ENCODE measurements around the gene SORBS2.
"Not testable (repeated sequence)": the region's sequence is repeated elsewhere in the genome, so short reads cannot be mapped to it uniquely, and the experiment has no call there.

The SORBS2 gene

DNA sequence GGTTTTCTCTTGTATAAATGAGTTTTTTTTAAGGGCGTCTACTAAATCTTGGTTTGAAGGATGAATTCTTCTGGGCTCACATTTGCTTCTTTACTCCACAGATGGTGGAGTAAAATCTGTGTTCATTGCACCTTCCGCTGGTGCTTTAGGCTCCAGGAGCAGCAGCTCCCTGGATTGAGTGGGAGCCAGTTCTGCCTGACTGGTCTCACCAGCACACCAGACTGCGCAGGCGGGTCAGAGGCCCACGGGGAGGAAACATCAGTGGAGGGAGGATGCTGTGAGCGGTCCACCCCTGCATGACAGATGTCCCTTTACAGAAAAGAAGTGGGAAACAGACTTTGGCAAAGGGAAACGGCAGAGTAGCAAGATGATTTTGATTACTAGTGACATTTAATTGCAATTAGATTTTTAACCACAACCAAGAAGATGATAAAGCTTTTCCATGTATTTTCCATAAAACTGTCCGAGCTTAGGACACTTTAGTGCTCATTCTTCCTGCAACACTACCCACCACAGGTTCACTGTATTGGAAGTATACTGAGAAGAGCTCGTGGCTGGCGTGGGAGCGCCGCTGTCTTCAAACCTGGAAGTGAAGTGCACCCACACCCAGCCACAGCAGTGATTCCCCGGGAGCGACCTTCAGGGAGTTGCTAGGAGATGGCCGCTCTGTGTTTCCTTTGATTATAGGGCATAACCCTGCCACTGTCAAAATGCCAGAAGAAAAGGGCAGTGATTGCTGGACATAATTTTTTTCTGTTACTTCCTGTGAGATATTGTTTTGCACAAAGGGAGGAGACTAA is 95.2 kb downstream of the SORBS2 start:
- in situ Hi-C loops (cut with MboI; ENCODE audit: low sequenced_read_pairs), result no loop called here

DNA sequence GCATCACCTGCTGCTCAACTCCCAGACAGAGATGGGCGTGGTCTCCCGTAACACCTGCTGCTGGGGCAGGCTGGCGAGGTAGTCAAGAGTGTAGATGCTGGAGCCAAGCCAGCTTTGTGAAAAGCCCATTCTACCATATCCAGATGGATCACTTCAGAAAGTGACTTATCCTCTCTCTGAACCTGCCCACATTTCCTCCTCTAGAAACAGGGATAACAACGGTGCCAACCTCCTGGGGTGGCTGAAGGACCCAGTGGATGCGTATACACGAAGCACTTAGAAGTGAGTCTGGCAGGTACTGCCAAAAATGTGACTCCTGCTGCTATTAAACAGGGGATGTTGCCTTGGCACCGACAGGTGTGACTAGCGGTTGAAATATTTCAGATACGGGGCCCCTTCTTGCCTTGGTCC is 95.8 kb downstream of the SORBS2 start:
- in situ Hi-C loops (cut with MboI; ENCODE audit: low sequenced_read_pairs), result no loop called here

DNA sequence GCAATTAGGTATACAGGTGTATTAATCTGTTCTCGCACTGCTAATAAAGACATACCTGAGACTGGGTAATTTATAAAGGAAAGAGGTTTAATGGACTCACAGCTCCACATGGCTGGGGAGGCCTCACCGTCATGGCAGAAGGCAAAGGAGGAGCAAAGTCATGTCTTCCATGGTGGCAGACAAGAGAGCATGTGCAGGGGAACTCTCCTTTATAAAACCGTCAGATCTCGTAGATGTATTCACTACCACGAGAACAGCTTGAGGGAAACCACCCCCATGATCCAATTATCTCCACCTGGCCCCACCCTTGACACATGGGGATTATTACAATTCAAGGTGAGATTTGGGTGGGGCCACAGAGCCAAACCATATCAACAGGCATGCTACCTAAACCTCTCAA is 97.5 kb downstream of the SORBS2 start:
- in situ Hi-C loops (cut with MboI; ENCODE audit: low sequenced_read_pairs), result not testable (repeated sequence)

DNA sequence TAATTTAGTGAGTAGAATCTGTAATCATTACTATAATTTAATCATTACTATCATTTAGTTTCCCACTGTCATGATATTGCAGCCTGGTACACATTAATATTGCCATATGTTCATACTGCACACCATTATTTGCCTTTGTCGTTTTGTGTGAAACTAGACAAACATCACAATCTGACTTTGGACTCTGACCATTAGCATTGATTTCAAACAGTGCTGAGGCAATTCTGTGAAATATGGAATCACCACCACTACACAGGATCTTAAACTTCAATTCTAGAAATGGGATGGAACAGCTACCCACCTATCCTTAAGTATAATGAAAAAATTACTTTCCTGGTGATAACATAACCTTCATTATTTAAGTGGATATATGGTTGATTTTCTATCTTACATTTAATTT is 98.3 kb downstream of the SORBS2 start:
- in situ Hi-C loops (cut with MboI; ENCODE audit: low sequenced_read_pairs), result no loop called here

DNA sequence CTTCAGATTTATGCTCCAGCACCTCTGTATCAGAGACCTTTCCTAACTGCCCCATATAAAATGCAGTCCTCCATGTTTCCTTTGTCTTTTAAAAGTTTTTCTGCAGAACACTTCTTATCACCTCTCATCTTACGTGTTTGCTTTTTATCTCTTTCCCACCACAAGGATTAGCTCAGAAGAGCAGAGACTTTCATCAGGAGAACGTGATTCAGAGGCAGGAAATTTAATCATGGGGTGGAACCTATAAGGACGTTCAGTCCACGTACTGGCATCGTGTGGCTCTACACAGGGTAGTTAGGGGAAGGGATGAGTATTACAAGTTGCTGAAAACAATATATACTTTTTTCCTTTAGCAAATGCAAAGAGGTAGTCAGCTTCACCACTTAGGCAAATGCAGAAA is 98.7 kb downstream of the SORBS2 start:
- in situ Hi-C loops (cut with MboI; ENCODE audit: low sequenced_read_pairs), result no loop called here

DNA sequence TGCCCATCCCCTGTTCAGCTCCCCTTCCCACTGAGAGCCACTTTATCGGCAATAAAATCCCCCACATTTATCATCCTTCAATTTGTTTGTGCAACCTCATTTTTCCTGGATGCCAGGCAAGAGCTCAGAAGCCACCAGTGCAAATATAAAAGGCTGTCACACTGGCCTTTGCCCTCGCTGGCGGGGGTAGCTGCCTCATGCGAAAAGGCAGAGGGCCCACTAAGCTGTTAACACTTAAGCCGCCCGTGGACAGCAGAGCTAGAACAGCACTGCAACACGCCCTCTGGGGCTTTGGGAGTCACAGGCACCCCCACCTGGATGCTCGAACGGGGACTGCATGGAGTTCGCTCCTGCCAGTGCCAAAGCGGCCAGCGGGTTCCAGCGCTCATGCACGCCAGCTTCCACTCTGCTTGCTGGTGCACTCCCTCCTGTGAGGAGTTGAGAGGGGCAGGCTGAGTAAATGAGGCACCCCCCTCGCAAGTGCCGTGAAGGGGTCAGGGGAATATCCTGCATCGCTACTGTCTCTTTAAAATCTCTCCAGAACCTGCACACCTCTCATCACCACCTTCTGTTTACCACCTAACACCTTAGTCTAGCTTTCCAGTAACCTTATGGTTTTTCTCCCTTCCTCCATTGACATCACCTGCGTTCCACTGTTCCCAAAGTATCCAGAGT is 99.5 kb downstream of the SORBS2 start:
- in situ Hi-C loops (cut with MboI; ENCODE audit: low sequenced_read_pairs), result no loop called here

DNA sequence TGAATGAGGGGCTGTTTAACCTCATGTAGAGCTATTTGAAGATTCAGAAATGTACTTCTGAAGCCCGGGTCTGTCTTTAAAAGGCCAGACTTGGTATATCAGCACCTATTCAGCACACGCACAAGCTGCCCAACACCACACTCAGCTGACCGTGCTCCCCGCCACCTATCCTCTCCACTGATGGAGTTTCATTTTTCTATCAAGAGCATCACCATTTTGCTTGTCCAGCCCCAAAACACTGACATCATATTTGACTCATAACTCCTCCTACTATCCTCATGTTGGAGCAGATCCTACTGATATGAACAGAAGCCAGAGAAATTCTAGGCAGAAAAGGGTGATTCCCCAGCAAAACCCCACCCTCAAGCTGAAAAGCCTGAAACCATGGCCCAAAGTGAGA is 100.3 kb downstream of the SORBS2 start:
- in situ Hi-C loops (cut with MboI; ENCODE audit: low sequenced_read_pairs), result no loop called here

DNA sequence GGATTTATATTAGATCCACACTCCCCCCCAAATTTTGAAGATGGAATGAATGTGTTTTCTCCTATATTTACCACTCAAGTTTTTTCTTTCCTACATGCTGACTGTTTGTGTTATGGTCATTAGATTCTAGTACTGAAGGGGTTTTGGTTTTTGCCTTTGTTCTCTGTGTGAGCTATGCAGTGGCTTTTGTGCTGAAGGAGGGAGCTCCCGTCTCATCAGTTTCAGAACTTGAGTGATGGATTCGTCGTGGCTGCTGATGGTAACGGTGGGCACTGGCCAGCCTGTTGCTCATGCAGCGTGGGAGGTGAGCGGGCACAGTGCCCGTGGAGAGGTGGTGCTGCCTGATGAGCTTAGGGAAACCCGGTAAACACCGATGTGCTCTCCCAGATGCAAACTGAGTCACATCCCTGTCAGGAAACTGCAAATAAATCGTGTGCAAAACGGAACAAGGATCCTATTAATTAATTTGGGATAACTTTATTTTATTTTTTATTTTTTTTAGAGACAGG is 101.5 kb downstream of the SORBS2 start:
- in situ Hi-C loops (cut with MboI; ENCODE audit: low sequenced_read_pairs), result no loop called here

DNA sequence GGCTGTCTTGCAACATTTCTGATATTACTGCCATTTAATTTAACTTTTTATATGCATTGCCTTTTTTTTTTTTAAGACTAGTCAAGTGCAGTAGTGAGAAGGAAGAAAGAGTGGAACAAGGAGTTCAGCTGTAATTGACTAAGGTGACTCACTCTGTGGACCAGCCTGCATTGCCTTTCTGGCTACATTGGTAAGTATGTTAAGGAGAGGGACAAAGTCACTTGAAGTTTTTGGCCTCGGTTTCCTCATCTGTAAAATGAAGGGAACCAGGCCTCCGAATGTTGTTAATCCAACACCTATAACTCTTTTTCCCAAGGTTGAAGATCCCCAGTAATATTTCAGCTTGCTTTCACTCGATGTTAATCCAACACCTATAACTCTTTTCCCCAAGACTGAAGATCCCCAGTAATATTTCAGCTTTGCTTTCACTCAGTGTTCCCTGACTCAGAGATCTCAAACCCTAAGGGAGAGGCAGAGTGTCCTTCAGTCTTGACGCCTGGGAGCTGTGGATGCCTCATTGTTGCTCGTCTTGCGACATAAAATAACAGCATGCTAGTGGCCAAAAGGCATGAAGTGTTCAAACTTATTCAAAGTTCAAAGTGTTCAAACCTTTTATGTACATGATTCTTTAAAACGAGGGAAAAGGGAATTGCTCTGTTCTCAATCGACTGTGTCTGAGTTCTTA is 102.0 kb downstream of the SORBS2 start:
- in situ Hi-C loops (cut with MboI; ENCODE audit: low sequenced_read_pairs), result no loop called here

DNA sequence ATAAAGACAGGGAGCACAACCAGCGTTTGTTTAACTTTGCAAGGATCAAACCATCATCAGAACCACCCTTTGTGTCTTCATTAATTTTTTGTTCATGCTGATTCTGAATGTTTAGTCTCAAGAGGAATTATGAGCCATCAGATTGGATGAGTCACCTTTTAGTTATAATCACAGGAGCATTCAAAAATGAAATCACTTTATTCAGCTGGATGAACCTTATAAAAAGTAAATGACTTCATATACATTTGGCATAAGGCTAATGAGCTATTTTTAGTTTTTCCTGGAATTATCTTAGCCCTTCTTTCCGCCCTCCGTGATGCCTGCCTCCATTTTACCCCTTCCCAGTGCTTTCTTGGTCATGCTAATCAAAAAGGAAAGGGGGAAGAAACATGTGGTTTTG is 103.6 kb downstream of the SORBS2 start:
- in situ Hi-C loops (cut with MboI; ENCODE audit: low sequenced_read_pairs), result no loop called here

DNA sequence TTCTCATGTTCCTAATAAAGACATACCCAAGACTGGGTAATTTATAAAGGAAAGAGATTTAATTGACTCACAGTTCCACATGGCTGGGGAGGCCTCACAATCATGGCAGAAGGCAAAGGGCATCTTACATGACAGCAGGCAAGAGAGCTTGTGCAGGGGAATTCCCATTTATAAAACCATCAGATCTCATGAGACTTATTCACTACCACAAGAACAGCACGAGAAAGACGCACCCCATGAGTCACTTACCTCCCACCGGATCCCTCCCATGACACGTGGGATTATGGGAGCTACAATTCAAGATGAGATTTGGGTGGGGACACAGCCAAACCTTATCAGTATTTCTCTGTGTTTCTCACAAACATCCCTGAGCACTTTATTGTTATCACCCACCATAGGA is 104.4 kb downstream of the SORBS2 start:
- in situ Hi-C loops (cut with MboI; ENCODE audit: low sequenced_read_pairs), result not testable (repeated sequence)

DNA sequence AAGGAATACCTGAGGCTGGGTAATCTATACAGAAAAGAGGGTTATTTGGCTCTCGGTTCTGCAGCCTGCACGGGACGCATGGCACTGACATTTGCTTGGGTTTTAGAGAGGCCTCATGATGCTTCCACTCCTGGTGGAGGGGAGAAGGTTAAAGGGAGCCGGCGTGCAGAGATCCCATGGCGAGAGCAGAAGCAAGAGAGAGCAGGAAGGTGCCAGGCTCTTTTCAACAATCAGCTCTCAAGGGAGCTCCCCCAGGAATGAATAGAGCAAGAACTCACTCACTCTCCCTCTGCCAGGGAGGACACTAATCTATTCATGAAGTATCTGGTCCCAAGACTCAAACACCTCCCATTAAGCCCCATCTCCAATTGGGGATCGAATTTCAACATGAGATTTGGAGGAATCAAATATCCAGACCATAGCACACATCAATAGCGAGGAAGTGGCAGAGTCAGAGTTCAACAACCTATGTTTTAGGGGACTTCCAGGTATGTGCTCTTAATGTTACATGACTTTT is 109.8 kb downstream of the SORBS2 start:
- in situ Hi-C loops (cut with MboI; ENCODE audit: low sequenced_read_pairs), result no loop called here

DNA sequence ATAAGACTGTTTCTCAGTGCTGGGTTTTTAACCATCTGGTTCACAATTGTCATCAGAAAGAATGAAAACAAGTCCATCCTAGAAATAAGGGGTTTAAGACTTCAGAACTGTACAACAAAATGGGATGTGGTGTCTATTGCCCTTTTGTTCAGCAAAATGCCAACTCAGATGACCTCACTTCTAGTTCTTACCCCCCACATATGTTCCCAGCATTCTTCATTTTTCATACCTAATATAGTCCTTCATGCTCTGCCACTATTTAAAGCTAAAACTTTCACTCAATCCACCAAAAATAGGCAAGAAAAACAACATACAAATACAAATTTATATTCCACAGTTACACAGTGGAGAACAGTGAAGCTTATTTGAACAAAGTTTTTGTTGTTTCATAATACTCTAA is 111.4 kb downstream of the SORBS2 start:
- in situ Hi-C loops (cut with MboI; ENCODE audit: low sequenced_read_pairs), result no loop called here

DNA sequence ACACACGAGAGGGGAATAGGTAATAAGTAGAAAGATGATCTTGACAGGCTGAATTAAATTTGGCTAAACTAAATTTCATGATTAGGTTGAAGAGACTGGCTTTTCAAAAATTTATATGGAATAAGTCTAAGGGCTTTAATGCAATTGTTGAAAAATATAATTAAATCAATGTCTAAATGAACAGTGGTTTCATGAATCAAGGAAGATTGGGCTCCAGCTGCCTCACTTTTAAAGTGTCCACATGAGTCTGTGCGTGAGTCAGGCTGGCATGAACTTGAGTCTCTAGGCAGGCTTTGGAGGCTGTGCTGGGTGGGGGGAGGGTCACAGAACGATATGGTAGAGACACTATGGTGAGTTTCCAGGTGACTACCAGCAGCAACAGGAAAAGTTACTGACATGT is 111.9 kb downstream of the SORBS2 start:
- in situ Hi-C loops (cut with MboI; ENCODE audit: low sequenced_read_pairs), result no loop called here

DNA sequence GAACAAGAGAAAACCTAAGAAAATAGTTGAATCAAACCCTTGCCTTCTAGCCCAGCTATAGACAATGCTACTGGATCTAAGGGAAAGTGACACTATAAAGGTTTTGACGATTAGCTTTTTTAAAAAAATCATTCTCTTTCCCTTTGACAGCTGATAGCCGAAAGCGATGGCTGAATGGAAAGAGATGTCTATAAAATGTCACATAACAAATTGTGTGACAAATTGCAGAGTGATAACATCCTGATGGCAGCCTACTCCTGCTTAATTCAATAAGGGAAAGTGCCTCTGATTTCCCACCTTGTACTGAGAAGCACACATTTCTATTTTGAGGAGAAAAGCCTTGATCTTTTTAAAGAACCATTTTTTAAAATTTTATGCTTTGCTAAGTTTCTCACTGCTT is 114.5 kb downstream of the SORBS2 start:
- in situ Hi-C loops (cut with MboI; ENCODE audit: low sequenced_read_pairs), result no loop called here

DNA sequence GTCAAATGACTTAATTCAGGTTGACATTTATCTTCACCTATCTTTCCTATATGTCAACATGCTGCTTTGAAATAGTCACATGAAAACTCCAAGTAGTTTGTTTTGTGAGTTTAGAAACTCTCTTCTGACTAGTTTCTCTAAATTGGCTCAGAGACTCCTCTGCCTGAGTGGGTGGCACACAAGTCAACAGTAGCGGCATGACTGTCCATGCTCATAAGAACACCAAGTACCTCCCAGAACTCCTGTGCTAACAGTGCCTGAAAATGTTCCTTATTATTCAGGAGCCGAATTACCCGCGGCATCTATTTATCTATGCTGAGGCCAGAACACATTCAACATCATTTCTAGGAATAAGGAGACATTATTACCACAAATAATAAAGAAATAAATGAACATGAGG is 116.3 kb downstream of the SORBS2 start:
- in situ Hi-C loops (cut with MboI; ENCODE audit: low sequenced_read_pairs), result no loop called here

DNA sequence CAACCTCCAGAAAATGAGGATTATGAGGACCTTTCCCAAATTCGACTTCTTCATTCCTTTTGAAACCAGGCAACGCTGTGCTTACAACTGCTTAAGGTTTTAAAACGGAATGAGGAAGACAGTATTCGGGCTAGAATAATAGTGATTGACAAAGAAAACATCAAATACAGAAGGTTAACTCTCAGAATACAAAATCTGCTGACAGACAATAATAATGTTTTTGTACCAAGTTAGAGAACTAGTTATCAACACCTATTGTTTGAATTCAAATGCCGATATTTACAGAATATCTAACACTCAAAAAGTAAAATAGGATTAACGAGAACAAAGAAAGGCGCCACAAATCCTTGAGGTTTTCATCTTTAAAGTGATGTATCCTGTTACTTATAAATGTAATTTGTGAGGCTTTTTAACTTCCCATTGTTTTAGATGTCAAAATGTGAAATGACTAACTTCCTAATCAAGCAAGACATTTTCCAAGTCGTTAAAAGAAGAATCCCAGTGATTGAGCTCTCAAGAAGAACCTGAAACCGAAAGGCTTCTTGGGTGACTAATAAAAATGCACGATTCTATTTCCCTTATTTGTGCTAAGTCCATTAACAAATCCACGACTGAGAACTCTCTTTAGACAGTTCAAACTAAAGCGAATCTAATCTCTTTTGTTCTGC is 118.3 kb downstream of the SORBS2 start:
- in situ Hi-C loops (cut with MboI; ENCODE audit: low sequenced_read_pairs), result no loop called here

DNA sequence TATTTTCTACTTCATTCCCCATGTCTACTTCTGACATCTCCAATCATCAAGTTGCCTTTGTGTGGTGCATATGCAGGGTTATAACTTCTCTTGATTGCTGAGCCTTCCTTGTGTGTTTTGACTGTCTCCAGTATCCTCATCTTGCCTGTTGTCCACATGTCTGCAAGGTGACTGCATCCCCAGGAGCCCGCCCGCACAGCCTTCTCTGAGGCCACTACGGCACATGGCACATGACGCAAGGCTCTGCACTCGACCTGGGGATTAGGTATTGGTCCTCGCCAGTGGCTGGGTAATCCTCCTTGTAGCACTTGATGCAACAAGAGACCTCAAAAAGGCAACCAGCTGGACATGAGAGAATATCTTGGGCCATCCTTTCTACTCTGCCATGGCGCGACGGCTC is 122.6 kb downstream of the SORBS2 start:
- in situ Hi-C loops (cut with MboI; ENCODE audit: low sequenced_read_pairs), result no loop called here

DNA sequence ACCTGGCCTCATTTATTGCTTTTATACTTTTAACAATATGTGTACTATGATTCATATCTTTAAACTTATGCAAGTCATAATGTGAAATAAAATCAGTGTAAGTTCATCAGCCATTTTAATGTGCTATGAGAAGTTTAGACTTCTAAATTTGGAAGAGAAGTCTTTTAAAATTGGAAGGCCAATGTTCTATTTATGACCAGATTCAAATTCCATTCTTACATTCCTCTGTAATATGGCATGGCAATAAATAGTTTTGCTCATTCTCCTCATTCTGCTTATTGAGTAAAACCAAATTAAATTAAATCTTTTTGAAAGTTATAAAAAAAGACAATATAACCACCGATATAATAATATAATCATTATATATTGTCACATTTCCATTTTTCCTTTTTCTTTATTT is 126.2 kb downstream of the SORBS2 start:
- in situ Hi-C loops (cut with MboI; ENCODE audit: low sequenced_read_pairs), result no loop called here

DNA sequence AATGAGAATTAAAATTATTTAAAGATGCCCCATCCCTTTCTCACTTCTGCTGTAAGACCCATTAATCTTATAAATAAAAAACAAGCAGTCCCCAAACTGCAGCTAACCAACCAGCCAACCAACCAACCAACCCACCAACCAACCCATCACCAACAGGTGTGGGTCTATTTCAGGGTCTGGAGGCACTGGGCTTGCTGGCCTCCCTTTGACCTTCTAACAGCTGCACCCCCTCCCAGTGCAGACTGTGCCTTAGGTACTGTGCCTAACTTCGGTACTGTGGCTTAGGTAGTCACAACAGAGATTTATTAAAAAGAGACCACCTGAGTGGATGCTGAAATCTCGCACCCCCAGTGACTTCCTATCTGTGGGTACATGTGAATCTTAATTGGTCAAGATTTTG is 128.1 kb downstream of the SORBS2 start:
- in situ Hi-C loops (cut with MboI; ENCODE audit: low sequenced_read_pairs), result no loop called here

DNA sequence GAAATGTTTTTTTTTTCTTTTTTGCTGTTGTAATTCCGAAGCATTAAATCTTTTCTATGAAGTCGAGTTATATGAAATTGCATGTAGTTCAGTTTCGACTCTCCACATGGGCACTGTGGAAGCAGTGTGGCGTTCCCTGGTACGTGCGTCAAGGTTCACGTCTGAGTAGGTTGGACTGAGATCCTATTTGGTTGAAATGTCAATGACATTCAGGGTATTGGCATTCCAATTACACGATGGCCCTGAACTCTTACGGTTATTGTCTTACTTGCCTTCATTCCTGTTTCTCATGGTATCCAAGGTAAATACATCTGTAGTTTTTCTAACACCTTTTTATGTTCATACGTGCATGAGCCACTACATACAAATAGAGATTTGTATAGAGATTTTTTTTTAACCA is 128.8 kb downstream of the SORBS2 start:
- in situ Hi-C loops (cut with MboI; ENCODE audit: low sequenced_read_pairs), result no loop called here

All from HL-60/S4 treated with retinoic acid at 250 ng/mL for 4 days and 3 days (cell line).